ENCODE results near the gene TAF11L8.
"Not testable (repeated sequence)": the region's sequence is repeated elsewhere in the genome, so short reads cannot be mapped to it uniquely, and the experiment has no call there.

The TAF11L8 gene

GRCh38 chr5:17590860-17591259 lies at the start of gene TAF11L8:
Gene TAF11L8, minus strand, starts transcription at chr5:17590960.
- not testable (repeated sequence) for DNase-seq

GRCh38 chr5:17634160-17634559 lies 43.4 kb upstream of the TAF11L8 start, which contains the start of gene TAF11L14:
Gene TAF11L14, plus strand, starts transcription at chr5:17634460.
- no peak for DNase-seq

- not testable (repeated sequence) for DNase-seq
Observed at GRCh38 chr5:17631788-17632187, 41.0 kb upstream of the TAF11L8 start, which contains the start of gene TAF11L13. Gene TAF11L13, plus strand, starts transcription at chr5:17632088.

DNA sequence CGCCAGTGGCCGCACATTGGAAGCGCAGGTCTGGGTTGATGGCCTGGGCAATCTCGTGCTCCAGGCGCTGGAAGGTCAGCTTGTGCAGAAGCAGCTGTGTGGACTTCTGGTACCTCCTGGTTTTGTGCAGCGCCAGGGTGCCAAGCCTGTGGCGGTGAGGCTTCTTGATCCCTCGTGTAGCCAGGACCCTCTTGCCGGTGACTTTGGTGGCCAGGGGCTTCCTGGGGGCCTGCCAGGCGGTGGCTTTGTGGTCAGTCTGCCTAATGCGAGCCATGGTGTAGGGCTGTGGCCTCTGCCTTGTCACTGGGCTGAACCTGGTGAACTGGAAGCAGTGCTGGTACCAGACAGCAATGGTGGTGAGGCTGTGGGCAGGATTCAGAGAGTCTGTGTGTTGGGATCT lies 34.9 kb upstream of the TAF11L8 start:
- no peak for DNase-seq

GRCh38 chr5:17620627-17621026 lies 29.9 kb upstream of the TAF11L8 start:
- no peak for DNase-seq

DNA sequence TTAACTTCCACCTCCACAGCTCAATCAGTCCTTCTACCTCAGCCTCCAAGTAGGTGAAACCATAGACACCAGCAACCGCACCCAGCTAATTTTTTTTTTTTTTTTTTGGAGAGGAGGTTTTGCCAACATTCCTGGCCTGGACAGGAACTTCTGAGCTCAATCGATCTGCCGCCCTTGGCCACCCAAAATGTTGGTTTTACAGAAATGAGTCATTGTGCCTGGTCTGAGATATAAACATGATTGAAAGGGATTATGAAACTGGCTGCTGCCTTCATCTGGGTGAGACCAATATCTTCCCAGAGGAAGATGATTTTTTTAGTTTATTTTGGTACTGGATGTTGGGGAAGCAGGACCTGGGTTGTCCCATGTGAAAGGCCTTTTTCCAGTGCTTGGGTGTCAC lies 28.6 kb upstream of the TAF11L8 start:
- no peak for DNase-seq

- DNase-seq, result no peak
Observed at GRCh38 chr5:17614872-17615605, 24.3 kb upstream of the TAF11L8 start.

DNA sequence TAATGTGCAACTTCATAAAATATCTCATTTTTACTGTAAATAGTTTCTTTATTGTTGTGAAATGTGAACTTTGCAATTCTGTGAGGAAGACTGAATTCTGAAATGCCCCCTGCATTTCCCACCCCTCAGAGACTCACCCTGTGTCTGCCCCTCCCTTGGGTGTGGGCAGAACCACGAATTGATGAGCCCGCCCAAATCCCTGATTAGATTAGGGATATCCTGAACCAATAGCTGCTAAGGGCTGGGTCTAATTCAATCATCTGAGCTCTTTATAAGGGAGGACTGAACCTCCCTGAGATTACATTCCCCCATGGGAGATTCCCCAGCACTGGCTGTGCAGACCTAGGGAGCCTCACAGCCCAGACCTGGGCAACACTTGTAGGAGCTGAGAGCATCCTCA lies 19.3 kb upstream of the TAF11L8 start, which contains the start of gene TAF11L12:
Gene TAF11L12 (plus strand): TSS at position 301 of the 400 bp plus-strand sequence.
- not testable (repeated sequence) for DNase-seq

DNA sequence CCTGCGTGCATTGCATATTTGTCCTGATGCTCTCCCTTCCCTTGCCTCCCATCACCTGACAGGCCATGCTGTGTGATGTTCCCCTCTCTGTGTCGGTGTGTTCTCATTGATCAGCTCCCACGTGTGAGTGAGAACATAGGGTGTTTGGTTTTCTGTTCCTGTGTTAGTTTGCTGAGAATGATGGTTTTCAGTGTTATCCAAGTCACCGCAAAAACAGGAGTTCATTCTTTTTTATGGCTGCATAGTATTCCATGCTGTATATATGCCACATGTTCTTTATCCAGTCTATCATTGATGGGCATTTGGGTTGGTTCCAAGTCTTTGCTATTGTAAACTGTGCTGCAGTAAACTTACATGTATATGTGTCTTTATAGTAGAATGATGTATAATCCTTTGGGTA lies 16.7 kb upstream of the TAF11L8 start:
- not testable (repeated sequence) for DNase-seq

DNA sequence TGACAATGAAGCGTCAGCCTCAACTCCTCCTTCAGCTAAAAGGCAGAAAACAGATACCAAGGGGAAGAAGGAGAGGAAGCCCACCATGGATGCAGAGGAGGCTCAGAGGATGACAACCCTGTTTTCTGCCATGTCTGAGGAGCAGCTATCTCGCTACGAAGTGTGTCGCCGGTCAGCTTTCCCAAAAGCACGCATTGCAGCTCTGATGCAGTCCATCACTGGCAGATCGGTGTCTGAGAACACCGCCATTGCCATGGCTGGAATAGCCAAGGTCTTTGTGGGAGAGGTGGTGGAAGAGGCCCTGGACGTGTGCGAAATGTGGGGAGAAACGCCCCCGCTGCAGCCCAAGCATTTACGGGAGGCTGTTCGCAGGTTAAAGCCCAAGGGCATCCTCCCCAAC lies 14.2 kb upstream of the TAF11L8 start:
- DNase-seq, result no peak

GRCh38 chr5:17603880-17604279 lies 13.1 kb upstream of the TAF11L8 start, which contains the start of gene TAF11L11:
Gene TAF11L11, plus strand, starts transcription at chr5:17604183.
- DNase-seq, result not testable (repeated sequence)

GRCh38 chr5:17597728-17598127 lies 7.0 kb upstream of the TAF11L8 start, which contains the start of gene TAF11L10:
Gene TAF11L10, minus strand, starts transcription at chr5:17597828.
- DNase-seq, result not testable (repeated sequence)

- not testable (repeated sequence) for DNase-seq
Observed at GRCh38 chr5:17594255-17594654, 3.5 kb upstream of the TAF11L8 start, which contains the start of gene TAF11L9. Gene TAF11L9, minus strand, starts transcription at chr5:17594394.

DNA sequence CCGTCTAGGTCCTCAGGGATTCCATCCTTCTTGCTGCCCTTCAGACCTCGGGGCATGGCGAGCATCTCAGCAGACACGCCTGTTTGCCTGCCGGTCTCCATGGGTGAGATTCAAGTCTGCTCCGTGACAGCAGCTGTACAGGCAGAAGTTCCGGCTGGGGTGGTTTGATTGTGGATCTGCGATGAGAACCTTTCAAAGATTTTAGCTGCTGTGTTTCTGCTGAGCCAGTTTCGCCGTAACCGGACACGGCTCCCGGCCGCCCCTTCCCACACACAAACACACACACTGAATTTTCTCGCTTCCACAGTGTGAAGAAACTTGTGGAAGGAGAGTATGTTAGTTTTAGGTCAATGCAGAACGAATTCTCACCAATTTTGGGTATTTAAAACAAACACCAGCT lies 5.1 kb downstream of the TAF11L8 start, which contains the start of gene TAF11L7:
Gene TAF11L7 (minus strand): TSS at position 101 of the 400 bp plus-strand sequence.
- not testable (repeated sequence) for DNase-seq

Data from nucleus accumbens (tissue), 56 donors.